Activated T-cell treated with anti-CD3 and anti-CD28 coated beads, Interleukin-2, amount 50 U/mL, for 4 hours (primary cell): Measurements from ENCODE around the gene OR5A2. TPM values are rescaled to one million over a fixed set of nuclear protein-coding genes. Genes with fewer than 3 reads are reported as not detected.
"Not testable (repeated sequence)": the region's sequence is repeated elsewhere in the genome, so short reads cannot be mapped to it uniquely, and the experiment has no call there.

Experiments used
- ATAC-seq, 2 donors: fragments of 200-7000 bp; cut with Tn5 transposase; one replicate each; pipeline ENCODE4 v1.10.0; 2021
- DNase-seq: peaks from one replicate; pipeline ENCODE4 v3.0.0-alpha.2; 2020
- H3K27me3 Mint-ChIP-seq: one replicate; pipeline ENCODE4 v1.8.0; 2021; ENCODE audit warnings: low read depth, mixed read lengths
- H3K36me3 Mint-ChIP-seq: one replicate; pipeline ENCODE4 v1.8.0; 2022; ENCODE audit warnings: mixed read lengths; ENCODE audit not compliant: insufficient read depth
- H3K4me1 Mint-ChIP-seq: one replicate; pipeline ENCODE4 v1.8.0; 2021; ENCODE audit warnings: low read depth, mixed read lengths
- H3K4me3 Mint-ChIP-seq: one replicate; pipeline ENCODE4 v1.8.0; 2021; ENCODE audit warnings: mild to moderate bottlenecking, moderate library complexity, mixed read lengths
- H3K9me3 Mint-ChIP-seq: one replicate; pipeline ENCODE4 v1.8.0; 2021; ENCODE audit warnings: mixed read lengths
- total RNA-seq, 3 donors: library from RNA; stranded (reverse); gene quantifications; one replicate each; pipeline ENCODE4 v1.2.1, GENCODE V29; 2021

Gene OR5A2
- total RNA-seq, 3 donors from 2014 or later: not detected

GRCh38 chr11:59418156-59418555 lies 8.1 kb downstream of the OR5A2 start:
- ATAC-seq (no peak), DNase-seq (no peak)
- Mint-ChIP-seq H3K4me1 (peaks cover 4% of the 10 kb centered on the region), H3K27me3 (peaks cover 24% of the 10 kb centered on the region), H3K9me3 (no peaks in the 10 kb centered on the region), H3K36me3 (no peaks in the 10 kb centered on the region), H3K4me3 (no peak overlapping the region)

- Mint-ChIP-seq H3K4me3 (no peak overlapping the region), H3K9me3 (peaks cover 3% of the 10 kb centered on the region)
- ATAC-seq: no peak
These were observed 9.2 kb downstream of the OR5A2 start for GRCh38 chr11:59417023-59417422.

GRCh38 chr11:59416613-59417012 lies 9.6 kb downstream of the OR5A2 start:
- Mint-ChIP-seq H3K4me1 (peaks cover 4% of the 10 kb centered on the region), H3K4me3 (no peak overlapping the region), H3K9me3 (peaks cover 3% of the 10 kb centered on the region), H3K36me3 (no peaks in the 10 kb centered on the region), H3K27me3 (peaks cover 30% of the 10 kb centered on the region)
- DNase-seq: no peak
- ATAC-seq: no peak

More at GRCh38 chr11:59417023-59417422, 9.2 kb downstream of the OR5A2 start:
- H3K36me3 Mint-ChIP-seq: no peaks in the 10 kb centered on the region
- H3K4me1 Mint-ChIP-seq: peaks cover 4% of the 10 kb centered on the region
- H3K27me3 Mint-ChIP-seq: peaks cover 30% of the 10 kb centered on the region
- no peak for DNase-seq

- peaks cover 30% of the 10 kb centered on the region for H3K27me3 Mint-ChIP-seq
- no peak overlapping the region for H3K4me3 Mint-ChIP-seq
- H3K9me3 Mint-ChIP-seq: peaks cover 10% of the 10 kb centered on the region
- ATAC-seq (no peak), DNase-seq (no peak)
- peaks cover 4% of the 10 kb centered on the region for H3K4me1 Mint-ChIP-seq
- H3K36me3 Mint-ChIP-seq: no peaks in the 10 kb centered on the region
These were observed 11.1 kb downstream of the OR5A2 start for GRCh38 chr11:59415111-59415510.

- H3K27me3 Mint-ChIP-seq: peaks cover 28% of the 10 kb centered on the region
- peaks cover 21% of the 10 kb centered on the region for H3K9me3 Mint-ChIP-seq
These were observed 12.6 kb downstream of the OR5A2 start for GRCh38 chr11:59413646-59414045.

GRCh38 chr11:59403546-59403945 lies 22.7 kb downstream of the OR5A2 start:
- ATAC-seq (no peak), DNase-seq (no peak)
- Mint-ChIP-seq H3K27me3 (no peaks in the 10 kb centered on the region), H3K9me3 (peaks cover 19% of the 10 kb centered on the region), H3K36me3 (no peaks in the 10 kb centered on the region), H3K4me3 (no peak overlapping the region), H3K4me1 (no peaks in the 10 kb centered on the region)

More at GRCh38 chr11:59413646-59414045, 12.6 kb downstream of the OR5A2 start:
- ATAC-seq: no peak
- Mint-ChIP-seq H3K4me3 (no peak overlapping the region), H3K36me3 (no peaks in the 10 kb centered on the region), H3K4me1 (peaks cover 4% of the 10 kb centered on the region)
- no peak for DNase-seq

- DNase-seq (no peak), ATAC-seq (no peak)
- H3K27me3 Mint-ChIP-seq: no peaks in the 10 kb centered on the region
- H3K36me3 Mint-ChIP-seq: no peaks in the 10 kb centered on the region
- peaks cover 17% of the 10 kb centered on the region for H3K9me3 Mint-ChIP-seq
- H3K4me1 Mint-ChIP-seq: no peaks in the 10 kb centered on the region
- no peak overlapping the region for H3K4me3 Mint-ChIP-seq
These were observed 25.0 kb downstream of the OR5A2 start for GRCh38 chr11:59401262-59401552.

GRCh38 chr11:59400461-59401261 lies 25.6 kb downstream of the OR5A2 start:
- H3K4me3 Mint-ChIP-seq: no peak overlapping the region
- no peaks in the 10 kb centered on the region for H3K4me1 Mint-ChIP-seq
- DNase-seq (no peak), ATAC-seq (no peak)
- no peaks in the 10 kb centered on the region for H3K36me3 Mint-ChIP-seq
- H3K27me3 Mint-ChIP-seq: no peaks in the 10 kb centered on the region
- peaks cover 17% of the 10 kb centered on the region for H3K9me3 Mint-ChIP-seq

- Mint-ChIP-seq H3K9me3 (peaks cover 6% of the 10 kb centered on the region), H3K4me3 (no peak overlapping the region), H3K4me1 (no peaks in the 10 kb centered on the region), H3K36me3 (no peaks in the 10 kb centered on the region), H3K27me3 (peaks cover 10% of the 10 kb centered on the region)
- ATAC-seq (no peak), DNase-seq (no peak)
These were observed 32.0 kb downstream of the OR5A2 start for GRCh38 chr11:59394186-59394585.

- DNase-seq: no peak
- Mint-ChIP-seq H3K36me3 (no peaks in the 10 kb centered on the region), H3K27me3 (peaks cover 2% of the 10 kb centered on the region), H3K4me1 (peaks cover 3% of the 10 kb centered on the region), H3K9me3 (peaks cover 19% of the 10 kb centered on the region), H3K4me3 (no peak overlapping the region)
- no peak for ATAC-seq
These were observed 45.8 kb downstream of the OR5A2 start for GRCh38 chr11:59380263-59381059.

GRCh38 chr11:59372324-59372723 lies 53.9 kb downstream of the OR5A2 start:
- not testable (repeated sequence) for H3K36me3 Mint-ChIP-seq, H3K4me3 Mint-ChIP-seq, H3K9me3 Mint-ChIP-seq, ATAC-seq, H3K4me1 Mint-ChIP-seq, DNase-seq
- peaks cover 11% of the 10 kb centered on the region for H3K27me3 Mint-ChIP-seq

- Mint-ChIP-seq H3K36me3 (no peaks in the 10 kb centered on the region), H3K4me1 (no peaks in the 10 kb centered on the region), H3K9me3 (peaks cover 5% of the 10 kb centered on the region), H3K27me3 (peaks cover 16% of the 10 kb centered on the region), H3K4me3 (no peak overlapping the region)
- no peak for ATAC-seq
- no peak for DNase-seq
These were observed 57.8 kb downstream of the OR5A2 start for GRCh38 chr11:59368238-59369022.
